HG02885 (cell line): ENCODE measurements around the gene LTBP1.

Experiments
- ATAC-seq: cut with Tn5 transposase; IDR thresholded peaks from one replicate; pipeline ENCODE4 v1.9.1; 2021; ENCODE audit warnings: mild to moderate bottlenecking; ENCODE audit not compliant: unreplicated experiment, poor library complexity

The LTBP1 gene

GRCh38 chr2:33178209-33178608 lies 231.5 kb downstream of the LTBP1 start:
- no peak for ATAC-seq

GRCh38 chr2:33180915-33181314 lies 234.2 kb downstream of the LTBP1 start:
- ATAC-seq = no peak

- no peak for ATAC-seq
Observed at GRCh38 chr2:33181466-33181865, 234.7 kb downstream of the LTBP1 start.

GRCh38 chr2:33184041-33184440 lies 237.3 kb downstream of the LTBP1 start:
- ATAC-seq = no peak

GRCh38 chr2:33186937-33187336 lies 240.2 kb downstream of the LTBP1 start:
- no peak for ATAC-seq

DNA sequence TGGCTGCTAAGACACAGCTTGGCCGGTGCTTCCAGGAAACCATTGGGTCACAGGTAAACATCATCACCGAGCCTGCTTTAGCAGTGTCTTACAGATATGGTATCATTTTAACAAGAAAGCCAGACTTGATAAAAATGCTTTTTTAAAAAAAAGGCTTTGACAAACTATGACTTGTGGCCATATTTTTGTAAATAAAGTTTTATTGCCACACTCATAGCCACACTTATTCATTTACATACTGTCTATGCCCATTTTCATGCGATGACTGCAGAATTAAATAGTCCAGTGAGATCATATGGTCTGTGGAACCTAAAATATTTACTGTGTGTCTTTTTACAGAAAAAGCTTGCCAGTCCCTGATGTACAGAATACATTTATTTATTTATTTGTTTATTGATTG lies 242.0 kb downstream of the LTBP1 start:
- no peak for ATAC-seq

- no peak for ATAC-seq
Observed at GRCh38 chr2:33190393-33190937, 243.7 kb downstream of the LTBP1 start.

DNA sequence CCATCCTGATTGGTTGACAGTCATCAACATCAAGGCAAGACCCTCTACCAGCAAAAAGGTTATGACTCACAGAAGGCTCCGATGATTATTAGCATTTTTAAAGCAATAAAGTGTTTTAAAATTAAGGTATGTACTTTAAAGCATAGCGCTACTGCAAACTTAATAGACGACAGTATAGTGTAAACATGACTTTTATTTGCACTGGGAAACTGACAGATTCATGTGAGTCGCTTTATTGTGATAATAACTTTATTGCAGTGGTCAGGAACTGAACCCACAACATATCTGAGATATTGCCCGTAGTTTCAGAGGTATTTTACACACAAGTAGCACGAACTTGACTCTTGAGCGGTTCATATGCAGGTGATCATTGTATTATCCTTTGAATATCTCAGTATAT lies 249.1 kb downstream of the LTBP1 start:
- no peak for ATAC-seq

GRCh38 chr2:33196700-33197099 lies 249.9 kb downstream of the LTBP1 start:
- no peak for ATAC-seq

GRCh38 chr2:33197198-33197938 lies 250.6 kb downstream of the LTBP1 start:
- ATAC-seq = no peak

GRCh38 chr2:33202641-33203522 lies 256.1 kb downstream of the LTBP1 start:
- ATAC-seq = no peak

DNA sequence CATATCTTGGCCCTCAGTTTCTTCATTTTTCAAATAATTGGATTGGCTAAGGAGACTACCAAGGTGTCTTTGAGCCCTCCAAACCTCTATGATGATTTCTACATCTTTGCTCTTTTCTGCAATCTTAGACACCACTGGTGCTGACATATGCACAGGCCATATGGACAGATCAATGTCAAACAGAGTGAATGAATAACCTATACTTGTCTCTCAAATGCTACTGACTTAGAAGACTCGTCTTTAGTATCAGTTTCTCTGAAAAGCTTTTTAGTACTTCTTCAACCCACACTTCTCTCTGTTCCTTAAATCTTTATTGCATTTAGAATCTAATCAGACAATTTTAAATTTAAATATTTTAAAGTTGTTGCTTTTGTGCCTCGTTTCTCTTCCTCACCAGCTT lies 258.2 kb downstream of the LTBP1 start:
- peak; percentile 48 for ATAC-seq

- peak; percentile 94 for ATAC-seq
Observed at GRCh38 chr2:33205693-33206434, 259.1 kb downstream of the LTBP1 start.

DNA sequence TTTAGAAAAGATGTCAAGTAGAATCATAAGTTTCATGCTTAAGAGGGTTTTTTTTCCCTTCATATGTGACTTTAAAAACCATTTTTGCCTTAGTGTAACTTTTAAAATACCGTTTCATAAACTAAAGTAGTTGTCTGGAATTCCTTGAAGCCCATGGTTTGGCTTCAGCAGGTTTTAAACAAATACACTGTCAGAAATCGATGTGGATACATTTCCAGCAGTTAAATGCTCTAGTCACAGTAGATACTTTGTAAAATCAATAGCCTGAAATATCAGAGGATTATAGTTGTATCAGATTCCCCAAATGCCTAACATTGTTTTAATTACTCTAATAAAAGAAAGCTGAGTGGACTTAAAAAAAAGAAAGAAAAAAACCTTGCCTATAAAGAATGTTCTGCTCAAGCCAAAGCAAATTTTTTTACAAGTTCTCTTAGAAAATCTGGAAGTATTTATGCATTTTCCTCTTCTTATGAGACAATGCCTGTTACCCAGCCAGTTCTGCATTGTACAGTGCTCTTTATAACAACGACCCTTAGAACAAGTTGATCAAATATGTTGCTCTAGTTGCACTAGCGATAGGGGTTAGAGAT lies 260.5 kb downstream of the LTBP1 start:
- ATAC-seq = no peak

- ATAC-seq = no peak
Observed at GRCh38 chr2:33208400-33208799, 261.6 kb downstream of the LTBP1 start.

- no peak for ATAC-seq
Observed at GRCh38 chr2:33209976-33210375, 263.2 kb downstream of the LTBP1 start.

- ATAC-seq = no peak
Observed at GRCh38 chr2:33210626-33211025, 263.9 kb downstream of the LTBP1 start.

- ATAC-seq = no peak
Observed at GRCh38 chr2:33212151-33212550, 265.4 kb downstream of the LTBP1 start.

GRCh38 chr2:33213244-33213643 lies 266.5 kb downstream of the LTBP1 start:
- ATAC-seq = no peak

GRCh38 chr2:33213648-33214047 lies 266.9 kb downstream of the LTBP1 start:
- no peak for ATAC-seq
